ENCODE results near the gene WNT2B.

The WNT2B gene

GRCh38 chr1:112524251-112524650, 15.5 kb downstream of the WNT2B start:
- no peak overlapping the region for H3K4me3 ChIP-seq (ENCODE audit: low read depth, low read length)
- no peak for DNase-seq (ENCODE audit: low read depth)
- no peak for TF ChIP-seq CTCF (IDR thresholded peaks at IDR 0.05; ENCODE audit: control insufficient read depth, extremely low read depth, insufficient read depth)

GRCh38 chr1:112524986-112525385, 16.2 kb downstream of the WNT2B start:
- TF ChIP-seq CTCF (IDR thresholded peaks at IDR 0.05; ENCODE audit: control insufficient read depth, extremely low read depth, insufficient read depth) = no peak
- DNase-seq (ENCODE audit: low read depth) = no peak
- no peak overlapping the region for H3K4me3 ChIP-seq (ENCODE audit: low read depth, low read length)

- DNase-seq (ENCODE audit: low read depth) = no peak
- no peak overlapping the region for H3K4me3 ChIP-seq (ENCODE audit: low read depth, low read length)
- TF ChIP-seq CTCF (IDR thresholded peaks at IDR 0.05; ENCODE audit: control insufficient read depth, extremely low read depth, insufficient read depth) = no peak
Measured at GRCh38 chr1:112527266-112528010, 18.7 kb downstream of the WNT2B start.

- DNase-seq (ENCODE audit: low read depth) = no peak
- H3K4me3 ChIP-seq (ENCODE audit: low read depth, low read length) = no peak overlapping the region
- no peak for TF ChIP-seq CTCF (IDR thresholded peaks at IDR 0.05; ENCODE audit: control insufficient read depth, extremely low read depth, insufficient read depth)
Measured at GRCh38 chr1:112528076-112528475, 19.3 kb downstream of the WNT2B start.

GRCh38 chr1:112529301-112529700, 20.5 kb downstream of the WNT2B start:
- no peak for TF ChIP-seq CTCF (IDR thresholded peaks at IDR 0.05; ENCODE audit: control insufficient read depth, extremely low read depth, insufficient read depth)
- DNase-seq (ENCODE audit: low read depth) = peak; percentile 71
- H3K4me3 ChIP-seq (ENCODE audit: low read depth, low read length) = no peak overlapping the region

GRCh38 chr1:112530832-112531231, 22.1 kb downstream of the WNT2B start:
- TF ChIP-seq CTCF (IDR thresholded peaks at IDR 0.05; ENCODE audit: control insufficient read depth, extremely low read depth, insufficient read depth) = no peak
- H3K4me3 ChIP-seq (ENCODE audit: low read depth, low read length) = no peak overlapping the region
- DNase-seq (ENCODE audit: low read depth) = no peak

GRCh38 chr1:112532064-112532463, 23.3 kb downstream of the WNT2B start:
- TF ChIP-seq CTCF (IDR thresholded peaks at IDR 0.05; ENCODE audit: control insufficient read depth, extremely low read depth, insufficient read depth) = no peak
- H3K4me3 ChIP-seq (ENCODE audit: low read depth, low read length) = no peak overlapping the region
- DNase-seq (ENCODE audit: low read depth) = no peak
